Cardiac muscle cell (in vitro differentiated cells and primary cell): ENCODE data around the gene TNIK. TPM values are rescaled to one million over a fixed set of nuclear protein-coding genes. Genes with fewer than 3 reads are reported as not detected.

ENCODE experiments used
- DNase-seq, 2 donors: peaks; one replicate each; pipeline versions ENCODE4 v3.0.0 to v3.0.0-alpha.2; 2010 to 2017; ENCODE audit warnings: low read depth in 1 of 2, low spot score in 1 of 2
- H3K27ac ChIP-seq: fragments of 200-600 bp; sonication (generic); 2 replicates; pipeline ENCODE4 v1.5.1; 2016
- H3K27me3 ChIP-seq: fragments of 200-600 bp; sonication (generic); 2 replicates; pipeline ENCODE4 v1.6.0; 2016; ENCODE audit warnings: control low read depth
- H3K36me3 ChIP-seq: fragments of 200-600 bp; sonication (generic); 2 replicates; pipeline ENCODE4 v1.5.1; 2016; ENCODE audit warnings: control low read depth
- H3K4me1 ChIP-seq: fragments of 200-600 bp; sonication (generic); 2 replicates; pipeline ENCODE4 v1.8.1; 2017; ENCODE audit warnings: low read depth, mild to moderate bottlenecking, mixed run types
- H3K4me3 ChIP-seq: fragments of 200-600 bp; sonication (generic); 2 replicates; pipeline ENCODE4 v1.5.1; 2016; ENCODE audit warnings: mild to moderate bottlenecking
- H3K9me3 ChIP-seq: fragments of 200-600 bp; sonication (generic); 2 replicates; pipeline ENCODE4 v1.5.1; 2017; ENCODE audit warnings: low read depth, mild to moderate bottlenecking, control low read depth
- CTCF ChIP-seq: IDR thresholded peaks from 2 replicates; pipeline ENCODE4 v1.5.1; 2012; ENCODE audit warnings: low read depth, mild to moderate bottlenecking, low read length
- polyA plus RNA-seq: library from polyadenylated mRNA; unstranded; fragments of >200 nt; fragmentation: Nextera tagmentation; extraction: Ambion mirVana; gene quantifications from 2 replicates; pipeline ENCODE4 v1.2.1, GENCODE V29; 2016
- total RNA-seq: library from RNA; depleted of rRNA; stranded (reverse); fragments of >200 nt; gene quantifications from 2 replicates; pipeline ENCODE4 v1.2.3, GENCODE V29; 2016

TNIK gene
- total and polyA plus RNA-seq, 2 experiments from 2014 or later: 32.8 to 55.1 TPM

GRCh38 chr3:171283183-171283847 is 176.9 kb downstream of the TNIK start:
- peaks cover 3% of the 10 kb centered on the region for H3K4me1 ChIP-seq
- no peak overlapping the region for H3K27ac ChIP-seq
- no peaks in the 10 kb centered on the region for H3K36me3 ChIP-seq
- no peak overlapping the region for H3K4me3 ChIP-seq
- DNase-seq: peak in 1 of 2 donors; percentile 16
- H3K27me3 ChIP-seq: no peaks in the 10 kb centered on the region
- no peak for TF ChIP-seq CTCF
- no peaks in the 10 kb centered on the region for H3K9me3 ChIP-seq

- Histone ChIP-seq H3K27me3 (no peaks in the 10 kb centered on the region), H3K36me3 (no peaks in the 10 kb centered on the region), H3K9me3 (no peaks in the 10 kb centered on the region), H3K4me1 (peaks cover 12% of the 10 kb centered on the region), H3K4me3 (no peak overlapping the region), H3K27ac (no peak overlapping the region)
- TF ChIP-seq CTCF: no peak
- peak in 1 of 2 donors; percentile 90 for DNase-seq
These were observed 178.2 kb downstream of the TNIK start for GRCh38 chr3:171282041-171282440.

GRCh38 chr3:171281256-171281992 is 178.8 kb downstream of the TNIK start:
- Histone ChIP-seq H3K4me3 (no peak overlapping the region), H3K27me3 (no peaks in the 10 kb centered on the region), H3K9me3 (no peaks in the 10 kb centered on the region), H3K36me3 (no peaks in the 10 kb centered on the region), H3K4me1 (peaks cover 15% of the 10 kb centered on the region), H3K27ac (no peak overlapping the region)
- DNase-seq: no peak
- no peak for TF ChIP-seq CTCF

GRCh38 chr3:171279972-171280371 is 180.2 kb downstream of the TNIK start:
- H3K4me1 ChIP-seq: peaks cover 15% of the 10 kb centered on the region
- H3K27me3 ChIP-seq: no peaks in the 10 kb centered on the region
- no peak for DNase-seq
- no peaks in the 10 kb centered on the region for H3K36me3 ChIP-seq
- TF ChIP-seq CTCF: no peak
- no peak overlapping the region for H3K4me3 ChIP-seq
- H3K27ac ChIP-seq: no peak overlapping the region
- H3K9me3 ChIP-seq: no peaks in the 10 kb centered on the region

- Histone ChIP-seq H3K9me3 (no peaks in the 10 kb centered on the region), H3K36me3 (no peaks in the 10 kb centered on the region), H3K4me1 (peaks cover 15% of the 10 kb centered on the region), H3K4me3 (no peak overlapping the region), H3K27ac (no peak overlapping the region), H3K27me3 (no peaks in the 10 kb centered on the region)
- no peak for TF ChIP-seq CTCF
- DNase-seq: peak in 1 of 2 donors; percentile 14
These were observed 182.0 kb downstream of the TNIK start for GRCh38 chr3:171278299-171278590.
